IMR-90 (cell line): ENCODE results near the gene PELI3. TPM values are rescaled to one million over a fixed set of nuclear protein-coding genes. Genes with fewer than 3 reads are reported as not detected.

ENCODE experiments used
- ATAC-seq: fragments of 200-7000 bp; cut with Tn5 transposase; 2 replicates; pipeline ENCODE4 v1.9.1; 2020; ENCODE audit warnings: low read depth, mild to moderate bottlenecking, moderate library complexity
- BruUV-seq: library from RNA; stranded (reverse); fragments of 400-500 nt; replicated peaks from 2 replicates; lab custom pipeline; 2021; lab: Mats Ljungman, UMichigan
- CTCF ChIA-PET: fragments of 300-600 bp; formaldehyde crosslinking; extraction: SDS; loops from one replicate; lab custom pipeline; 2021; ENCODE audit warnings: antibody characterized with exemption; lab: Yijun Ruan, JAX
- POLR2A ChIA-PET: fragments of 300-600 bp; sonication (Branson Sonifier 250); formaldehyde crosslinking; loops from one replicate; lab custom pipeline; 2022; ENCODE audit warnings: antibody characterized with exemption; ENCODE audit not compliant: unreplicated experiment; lab: Charles Lee
- DNase-seq: peaks from one replicate; pipeline ENCODE4 v3.0.0; 2013
- H2AFZ ChIP-seq: replicated peaks from 2 replicates; pipeline ENCODE3; 2013; ENCODE audit warnings: low read length, mild to moderate bottlenecking; ENCODE audit not compliant: poor library complexity
- H2AK5ac ChIP-seq: 2 replicates; pipeline ENCODE4 v1.6.1; 2013; ENCODE audit warnings: low read depth, low read length, inconsistent platforms
- H2AK9ac ChIP-seq: replicated peaks from 2 replicates; pipeline ENCODE3; 2013; ENCODE audit warnings: mild to moderate bottlenecking, low read depth, low read length, moderate library complexity; ENCODE audit not compliant: poor library complexity
- H2BK120ac ChIP-seq: 2 replicates; pipeline ENCODE4 v1.6.1; 2013; ENCODE audit warnings: low read depth, low read length, inconsistent platforms
- H2BK15ac ChIP-seq: 3 replicates; pipeline ENCODE4 v1.6.1; 2013; ENCODE audit warnings: low read depth, low read length, inconsistent platforms
- H2BK20ac ChIP-seq: 2 replicates; pipeline ENCODE4 v1.6.1; 2013; ENCODE audit warnings: low read depth, mild to moderate bottlenecking, inconsistent platforms, low read length, moderate library complexity
- H2BK5ac ChIP-seq: 2 replicates; pipeline ENCODE4 v1.6.1; 2013; ENCODE audit warnings: mild to moderate bottlenecking, low read depth, low read length, inconsistent platforms; ENCODE audit not compliant: poor library complexity, severe bottlenecking
- H3K14ac ChIP-seq: replicated peaks from 2 replicates; pipeline ENCODE4 v1.6.1; 2013; ENCODE audit warnings: low read depth, low read length, inconsistent platforms
- H3K18ac ChIP-seq: 2 replicates; pipeline ENCODE4 v1.6.1; 2013; ENCODE audit warnings: low read depth, low read length, control low read depth
- H3K23ac ChIP-seq: 2 replicates; pipeline ENCODE4 v1.6.1; 2013; ENCODE audit warnings: low read depth, low read length, inconsistent platforms
- H3K27ac ChIP-seq: 2 replicates; pipeline ENCODE4 v1.5.1; 2013; ENCODE audit warnings: mild to moderate bottlenecking, control low read depth, low read length; ENCODE audit not compliant: insufficient read depth
- H3K27me3 ChIP-seq: 2 replicates; pipeline ENCODE4 v1.6.1; 2013; ENCODE audit warnings: low read length; ENCODE audit not compliant: control insufficient read depth, insufficient read depth
- H3K36me3 ChIP-seq: 2 replicates; pipeline ENCODE4 v1.6.1; 2013; ENCODE audit warnings: low read length, mixed read lengths; ENCODE audit not compliant: control insufficient read depth, insufficient read depth
- H3K4ac ChIP-seq: 2 replicates; pipeline ENCODE4 v1.6.1; 2013; ENCODE audit warnings: low read depth, low read length, inconsistent platforms
- H3K4me1 ChIP-seq: 2 replicates; pipeline ENCODE4 v1.6.1; 2013; ENCODE audit warnings: low read length, mixed read lengths; ENCODE audit not compliant: control insufficient read depth, insufficient read depth
- H3K4me2 ChIP-seq: 2 replicates; pipeline ENCODE4 v1.6.1; 2013; ENCODE audit warnings: low read depth, mild to moderate bottlenecking, control low read depth, low read length, moderate library complexity
- H3K4me3 ChIP-seq: 2 replicates; pipeline ENCODE4 v1.5.1; 2013; ENCODE audit warnings: low read depth, mild to moderate bottlenecking, control low read depth, low read length, moderate library complexity; ENCODE audit not compliant: insufficient read depth
- H3K56ac ChIP-seq: 2 replicates; pipeline ENCODE4 v1.6.1; 2013; ENCODE audit warnings: low read length, inconsistent platforms; ENCODE audit not compliant: insufficient read depth; ENCODE audit errors: extremely low read depth
- H3K79me1 ChIP-seq, 2 experiments: 2 replicates each; pipeline ENCODE4 v1.6.1; 2013; ENCODE audit warnings: low read length in 2 of 2, inconsistent platforms in 1 of 2, low read depth in 1 of 2
- H3K9ac ChIP-seq: 2 replicates; pipeline ENCODE4 v1.6.1; 2013; ENCODE audit warnings: low read depth, low read length, control low read depth
- H3K9me1 ChIP-seq: 2 replicates; pipeline ENCODE4 v1.6.1; 2013; ENCODE audit warnings: low read length, inconsistent platforms; ENCODE audit not compliant: insufficient read depth
- H3K9me3 ChIP-seq: 2 replicates; pipeline ENCODE4 v1.6.1; 2013; ENCODE audit warnings: low read length; ENCODE audit not compliant: control insufficient read depth, insufficient read depth
- H4K20me1 ChIP-seq: 2 replicates; pipeline ENCODE4 v1.6.1; 2013; ENCODE audit warnings: low read length, inconsistent platforms; ENCODE audit not compliant: insufficient read depth
- H4K5ac ChIP-seq: 2 replicates; pipeline ENCODE4 v1.6.1; 2013; ENCODE audit warnings: mild to moderate bottlenecking, low read depth, low read length, control low read depth
- H4K8ac ChIP-seq, 2 experiments: 2 replicates each; pipeline ENCODE4 v1.6.1; 2013; ENCODE audit warnings: low read depth in 2 of 2, low read length in 2 of 2, control low read depth in 1 of 2, inconsistent platforms in 1 of 2
- H4K91ac ChIP-seq: 2 replicates; pipeline ENCODE4 v1.6.1; 2013; ENCODE audit warnings: low read depth, low read length, inconsistent platforms; ENCODE audit not compliant: insufficient read depth
- BHLHE40 ChIP-seq: fragments of 150-350 bp; IDR thresholded peaks from 2 replicates; pipeline ENCODE4 v1.6.1; 2016; ENCODE audit warnings: mild to moderate bottlenecking, low read depth, low read length
- CEBPB ChIP-seq: IDR thresholded peaks from 2 replicates; pipeline ENCODE4 v1.6.1; 2012; ENCODE audit warnings: low read depth, low read length, improper control_type of control experiment
- CHD1 ChIP-seq: IDR thresholded peaks from 2 replicates; pipeline ENCODE4 v1.6.1; 2012; ENCODE audit warnings: low read depth, low read length, improper control_type of control experiment
- ELK1 ChIP-seq: fragments of 150-350 bp; IDR thresholded peaks from 2 replicates; pipeline ENCODE4 v1.6.1; 2016; ENCODE audit warnings: low read depth, mild to moderate bottlenecking, low read length, moderate library complexity, borderline replicate concordance
- FOS ChIP-seq: fragments of 150-350 bp; IDR thresholded peaks from 2 replicates; pipeline ENCODE4 v1.6.1; 2016; ENCODE audit warnings: low read depth, low read length
- MAFK ChIP-seq: IDR thresholded peaks from 2 replicates; pipeline ENCODE4 v1.6.1; 2012; ENCODE audit warnings: low read depth, low read length, improper control_type of control experiment
- MAZ ChIP-seq: IDR thresholded peaks from 2 replicates; pipeline ENCODE4 v1.6.1; 2012; ENCODE audit warnings: low read depth, mild to moderate bottlenecking, low read length, improper control_type of control experiment, moderate library complexity, borderline replicate concordance
- MXI1 ChIP-seq: IDR thresholded peaks from 2 replicates; pipeline ENCODE4 v1.6.1; 2012; ENCODE audit warnings: low read depth, mild to moderate bottlenecking, low read length, moderate library complexity, borderline replicate concordance
- NFE2L2 ChIP-seq: fragments of 150-350 bp; IDR thresholded peaks from 2 replicates; pipeline ENCODE4 v1.6.1; 2016; ENCODE audit warnings: low read depth, mild to moderate bottlenecking, low read length
- POLR2A ChIP-seq: IDR thresholded peaks from 2 replicates; pipeline ENCODE4 v1.6.1; 2012; ENCODE audit warnings: mild to moderate bottlenecking, low read depth, low read length
- RCOR1 ChIP-seq: IDR thresholded peaks from 2 replicates; pipeline ENCODE4 v1.6.1; 2012; ENCODE audit warnings: mild to moderate bottlenecking, low read length, improper control_type of control experiment; ENCODE audit not compliant: insufficient replicate concordance
- USF2 ChIP-seq: fragments of 150-350 bp; IDR thresholded peaks from 2 replicates; pipeline ENCODE4 v1.6.1; 2017; ENCODE audit warnings: mild to moderate bottlenecking, antibody characterized with exemption, low read length, low read depth
- WGBS, 2 experiments: methylation state at CpG; one replicate each; pipeline versions ENCODE4 v1.1.5 to v1.1.7; 2013; ENCODE audit warnings: missing lambda C conversion rate in 2 of 2; ENCODE audit not compliant: insufficient read length in 1 of 2; ENCODE audit errors: extremely low coverage in 2 of 2; 5-methylcytosine and 5-hydroxymethylcytosine counted together
- dilution Hi-C: fragments of 300-500 bp; cut with HindIII; formaldehyde crosslinking; loops from one replicate; pipeline ENCODE4 v1.14.3; 2018; ENCODE audit warnings: low sequenced_read_pairs; ENCODE audit not compliant: unreplicated experiment
- in situ Hi-C: fragments of 300-500 bp; cut with MboI; formaldehyde crosslinking; loops from 3 replicates; pipeline ENCODE4 v1.14.3; 2019; ENCODE audit warnings: low sequenced_read_pairs, inconsistent platforms, mixed read lengths
- intact Hi-C: fragments of 100-400 bp; cut with micrococcal nuclease; formaldehyde crosslinking; loops from 2 replicates; pipeline ENCODE4 v1.10.0; 2022
- polyA plus RNA-seq, 3 experiments: library from polyadenylated mRNA; depleted of rRNA; stranded (reverse); fragments of >200 nt; gene quantifications; 2 replicates each; pipeline ENCODE4 v1.2.3, GENCODE V29; 2012; ENCODE audit warnings: low replicate concordance in 1 of 3
- total RNA-seq: library from RNA; depleted of rRNA; stranded (reverse); fragments of >200 nt; gene quantifications from 2 replicates; pipeline ENCODE4 v1.2.3, GENCODE V29; 2012
- TF ChIP-seq, protein P1 (sequence below): conservative IDR thresholded peaks from 2 replicates; pipeline ENCODE4 v1.5.1; 2012; ENCODE audit warnings: mild to moderate bottlenecking, low read depth, low read length, improper control_type of control experiment

PELI3 gene
- total and polyA plus RNA-seq, 2 of the 4 experiments (the other 2 are of a cell fraction): 5.0 to 6.3 TPM

DNA sequence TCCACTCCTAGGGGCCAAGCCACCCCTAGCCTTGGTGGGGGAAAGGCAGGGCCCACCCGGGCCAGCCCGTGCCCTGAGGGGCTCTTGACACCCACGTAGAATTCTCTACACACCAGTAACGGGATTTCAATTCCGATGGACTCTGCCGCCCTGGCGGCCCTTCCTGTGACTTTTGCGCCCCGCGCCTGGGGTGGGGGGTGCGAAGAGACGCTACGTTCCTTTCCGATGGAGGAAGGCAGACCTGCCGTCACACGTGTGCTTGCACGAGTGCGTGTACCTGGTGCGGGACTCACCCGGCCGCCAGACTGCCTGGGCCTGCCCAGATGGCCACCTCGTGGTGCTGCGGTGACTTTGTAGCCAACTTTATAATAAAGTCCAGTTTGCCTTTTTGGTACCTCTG, 40.4 kb upstream of the PELI3 start:
- TF ChIP-seq MAZ: no peak
- no peak for TF ChIP-seq ELK1
- TF ChIP-seq CHD1: no peak
- no peak for TF ChIP-seq FOS
- TF ChIP-seq, protein P1, sequence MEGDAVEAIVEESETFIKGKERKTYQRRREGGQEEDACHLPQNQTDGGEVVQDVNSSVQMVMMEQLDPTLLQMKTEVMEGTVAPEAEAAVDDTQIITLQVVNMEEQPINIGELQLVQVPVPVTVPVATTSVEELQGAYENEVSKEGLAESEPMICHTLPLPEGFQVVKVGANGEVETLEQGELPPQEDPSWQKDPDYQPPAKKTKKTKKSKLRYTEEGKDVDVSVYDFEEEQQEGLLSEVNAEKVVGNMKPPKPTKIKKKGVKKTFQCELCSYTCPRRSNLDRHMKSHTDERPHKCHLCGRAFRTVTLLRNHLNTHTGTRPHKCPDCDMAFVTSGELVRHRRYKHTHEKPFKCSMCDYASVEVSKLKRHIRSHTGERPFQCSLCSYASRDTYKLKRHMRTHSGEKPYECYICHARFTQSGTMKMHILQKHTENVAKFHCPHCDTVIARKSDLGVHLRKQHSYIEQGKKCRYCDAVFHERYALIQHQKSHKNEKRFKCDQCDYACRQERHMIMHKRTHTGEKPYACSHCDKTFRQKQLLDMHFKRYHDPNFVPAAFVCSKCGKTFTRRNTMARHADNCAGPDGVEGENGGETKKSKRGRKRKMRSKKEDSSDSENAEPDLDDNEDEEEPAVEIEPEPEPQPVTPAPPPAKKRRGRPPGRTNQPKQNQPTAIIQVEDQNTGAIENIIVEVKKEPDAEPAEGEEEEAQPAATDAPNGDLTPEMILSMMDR: no peak
- no peak for TF ChIP-seq CEBPB
- no peak for TF ChIP-seq USF2
- TF ChIP-seq MXI1: no peak
- TF ChIP-seq POLR2A: no peak
- no peak for TF ChIP-seq BHLHE40
- TF ChIP-seq MAFK: no peak
- no peak for TF ChIP-seq RCOR1
- TF ChIP-seq NFE2L2: no peak
- no peak overlapping the region for H3K4me2 ChIP-seq
- H2BK120ac ChIP-seq: no peak overlapping the region
- BruUV-seq: no TSS peak
- no peak overlapping the region for H4K8ac ChIP-seq
- no peak overlapping the region for H3K27ac ChIP-seq
- no peak overlapping the region for H3K18ac ChIP-seq
- H4K5ac ChIP-seq: no peak overlapping the region
- H3K4me3 ChIP-seq: no peak overlapping the region
- H4K20me1 ChIP-seq: peaks cover 20% of the 10 kb centered on the region
- no peak overlapping the region for H2AK5ac ChIP-seq
- H3K9me3 ChIP-seq: no peaks in the 10 kb centered on the region
- H3K56ac ChIP-seq: no peak overlapping the region
- in situ Hi-C loops (no loop called here), dilution Hi-C loops (no loop called here), intact Hi-C loops (no loop called here)
- no peak overlapping the region for H3K14ac ChIP-seq
- POLR2A ChIA-PET: no interaction called here
- H3K9me1 ChIP-seq: no peaks in the 10 kb centered on the region; the same call in 1 of the 2 replicates
- H2BK5ac ChIP-seq: no peak overlapping the region
- H2BK15ac ChIP-seq: no peak overlapping the region
- no peak overlapping the region for H2BK20ac ChIP-seq
- DNase-seq: no peak
- H3K4me1 ChIP-seq: no peaks in the 10 kb centered on the region
- CTCF ChIA-PET: no interaction called here
- H3K27me3 ChIP-seq: no peaks in the 10 kb centered on the region
- no peak for ATAC-seq
- no peak overlapping the region for H4K91ac ChIP-seq
- no peak overlapping the region for H2AFZ ChIP-seq
- no peak overlapping the region for H3K23ac ChIP-seq
- H3K79me1 ChIP-seq: no peaks in the 10 kb centered on the region
- 69% methylated on average over 3 of the region's 23 CpGs; no CpG with 5 or more reads in 1 of the 2 experiments for WGBS, 2 experiments
- no peak overlapping the region for H3K9ac ChIP-seq
- no peak overlapping the region for H2AK9ac ChIP-seq
- peaks cover 5% of the 10 kb centered on the region; the same call in 1 of the 2 replicates for H3K36me3 ChIP-seq
- no peak overlapping the region for H3K4ac ChIP-seq
